PFSK-1 (cell line): Measurements from ENCODE around the gene WBP1L.

ENCODE experiments used
- FOXP2 ChIP-seq: optimal IDR thresholded peaks from 2 replicates; pipeline ENCODE3; 2011; ENCODE audit warnings: borderline replicate concordance, control low read depth, inconsistent platforms; ENCODE audit not compliant: insufficient read depth; ENCODE audit errors: extremely low read length, extremely low read depth
- POLR2AphosphoS5 ChIP-seq: IDR thresholded peaks from 2 replicates; pipeline ENCODE4 v1.6.1; 2012; ENCODE audit warnings: low read depth, mild to moderate bottlenecking, control low read depth, low read length, moderate library complexity
- SIN3A ChIP-seq: IDR thresholded peaks from 2 replicates; pipeline ENCODE4 v1.6.1; 2012; ENCODE audit warnings: mild to moderate bottlenecking, low read length, moderate library complexity, borderline replicate concordance; ENCODE audit not compliant: insufficient read depth
- TAF1 ChIP-seq: IDR thresholded peaks from 2 replicates; pipeline ENCODE4 v1.6.1; 2012; ENCODE audit warnings: low read length, control low read depth, borderline replicate concordance; ENCODE audit not compliant: insufficient read depth
- TF ChIP-seq, protein P1 (sequence below), 2 experiments: IDR thresholded peaks; 2 replicates each; pipeline versions ENCODE4 v1.6.1 to v1.8.0; 2011 to 2012; ENCODE audit warnings: low read depth in 2 of 2, low read length in 2 of 2, control low read depth in 1 of 2, inconsistent platforms in 1 of 2, mild to moderate bottlenecking in 1 of 2, moderate library complexity in 1 of 2; ENCODE audit not compliant: insufficient read depth in 1 of 2

WBP1L gene

DNA sequence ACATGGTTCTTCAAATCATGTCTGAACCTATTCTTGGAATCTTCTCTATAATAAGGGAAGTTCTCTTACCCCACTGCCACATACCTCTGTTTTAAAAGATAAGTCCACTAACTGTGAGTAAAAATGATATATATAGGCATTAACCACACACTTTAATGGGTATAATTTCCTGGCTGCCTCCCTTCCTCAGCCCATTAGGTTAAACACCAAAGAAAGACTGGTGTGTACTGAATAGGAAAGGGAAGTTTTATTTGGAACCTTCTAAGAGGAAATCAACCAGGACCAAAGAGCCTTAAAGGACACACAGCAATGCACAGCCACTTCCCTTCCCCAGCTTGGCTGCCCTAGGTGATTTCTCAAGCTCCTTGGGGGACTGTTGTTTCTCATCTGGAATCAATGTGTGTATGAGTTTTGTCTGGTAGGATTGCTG is 5.0 kb upstream of the WBP1L start:
- TF ChIP-seq FOXP2 (no peak), POLR2AphosphoS5 (no peak), TAF1 (no peak), SIN3A (no peak)
- TF ChIP-seq, protein P1, sequence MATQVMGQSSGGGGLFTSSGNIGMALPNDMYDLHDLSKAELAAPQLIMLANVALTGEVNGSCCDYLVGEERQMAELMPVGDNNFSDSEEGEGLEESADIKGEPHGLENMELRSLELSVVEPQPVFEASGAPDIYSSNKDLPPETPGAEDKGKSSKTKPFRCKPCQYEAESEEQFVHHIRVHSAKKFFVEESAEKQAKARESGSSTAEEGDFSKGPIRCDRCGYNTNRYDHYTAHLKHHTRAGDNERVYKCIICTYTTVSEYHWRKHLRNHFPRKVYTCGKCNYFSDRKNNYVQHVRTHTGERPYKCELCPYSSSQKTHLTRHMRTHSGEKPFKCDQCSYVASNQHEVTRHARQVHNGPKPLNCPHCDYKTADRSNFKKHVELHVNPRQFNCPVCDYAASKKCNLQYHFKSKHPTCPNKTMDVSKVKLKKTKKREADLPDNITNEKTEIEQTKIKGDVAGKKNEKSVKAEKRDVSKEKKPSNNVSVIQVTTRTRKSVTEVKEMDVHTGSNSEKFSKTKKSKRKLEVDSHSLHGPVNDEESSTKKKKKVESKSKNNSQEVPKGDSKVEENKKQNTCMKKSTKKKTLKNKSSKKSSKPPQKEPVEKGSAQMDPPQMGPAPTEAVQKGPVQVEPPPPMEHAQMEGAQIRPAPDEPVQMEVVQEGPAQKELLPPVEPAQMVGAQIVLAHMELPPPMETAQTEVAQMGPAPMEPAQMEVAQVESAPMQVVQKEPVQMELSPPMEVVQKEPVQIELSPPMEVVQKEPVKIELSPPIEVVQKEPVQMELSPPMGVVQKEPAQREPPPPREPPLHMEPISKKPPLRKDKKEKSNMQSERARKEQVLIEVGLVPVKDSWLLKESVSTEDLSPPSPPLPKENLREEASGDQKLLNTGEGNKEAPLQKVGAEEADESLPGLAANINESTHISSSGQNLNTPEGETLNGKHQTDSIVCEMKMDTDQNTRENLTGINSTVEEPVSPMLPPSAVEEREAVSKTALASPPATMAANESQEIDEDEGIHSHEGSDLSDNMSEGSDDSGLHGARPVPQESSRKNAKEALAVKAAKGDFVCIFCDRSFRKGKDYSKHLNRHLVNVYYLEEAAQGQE (IDR thresholded peaks at IDR 0.05; ENCODE audit: insufficient read depth in 1 of 2, low read depth in 2 of 2, low read length in 2 of 2) = no peak

DNA sequence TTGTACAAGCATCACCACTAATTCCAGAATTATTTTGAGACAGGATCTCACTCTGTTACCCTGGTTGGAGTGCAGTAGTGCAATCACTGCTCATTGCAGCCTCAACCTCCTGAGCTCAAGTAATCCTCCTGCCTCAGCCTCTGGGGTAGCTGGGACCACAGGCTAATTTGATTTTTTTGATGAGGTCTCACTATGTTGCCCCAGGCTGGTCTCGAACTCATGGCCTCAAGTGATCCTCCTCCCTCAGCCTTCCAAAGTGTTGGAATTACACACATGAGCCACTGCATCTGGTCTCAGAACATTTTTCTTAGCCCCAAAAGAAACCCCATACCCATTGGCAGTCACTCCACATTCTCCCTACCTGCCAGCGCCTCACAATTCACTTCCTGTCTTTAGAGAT is 3.5 kb upstream of the WBP1L start:
- no peak for TF ChIP-seq FOXP2

DNA sequence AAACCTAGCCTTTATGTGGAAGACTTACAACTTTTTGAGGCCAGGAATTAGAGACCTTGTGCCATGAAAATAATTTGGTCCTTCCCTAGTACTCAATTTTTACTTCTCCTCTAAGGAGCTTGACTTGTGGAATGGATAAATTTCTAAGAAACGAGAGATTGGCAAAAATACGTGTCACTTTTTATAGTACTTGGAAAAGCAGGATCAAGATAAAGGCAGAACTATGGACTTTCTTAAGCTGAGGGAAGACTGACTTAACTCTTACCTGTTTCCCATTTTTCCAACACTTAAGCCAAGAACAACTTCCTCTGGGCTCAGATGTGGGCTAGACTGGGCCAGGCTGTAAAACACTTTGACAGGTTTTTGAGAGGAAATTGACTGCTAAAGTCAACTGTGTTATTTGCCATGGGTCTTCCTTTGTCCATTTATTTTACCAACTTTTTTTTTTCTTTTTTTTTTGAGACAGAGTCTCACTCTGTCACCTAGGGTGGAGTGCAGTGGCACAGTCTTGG is 2.0 kb upstream of the WBP1L start:
- TF ChIP-seq FOXP2 (no peak), POLR2AphosphoS5 (no peak)
- TF ChIP-seq, protein P1 (IDR thresholded peaks at IDR 0.05; ENCODE audit: insufficient read depth in 1 of 2, low read depth in 2 of 2, low read length in 2 of 2) = no peak

DNA sequence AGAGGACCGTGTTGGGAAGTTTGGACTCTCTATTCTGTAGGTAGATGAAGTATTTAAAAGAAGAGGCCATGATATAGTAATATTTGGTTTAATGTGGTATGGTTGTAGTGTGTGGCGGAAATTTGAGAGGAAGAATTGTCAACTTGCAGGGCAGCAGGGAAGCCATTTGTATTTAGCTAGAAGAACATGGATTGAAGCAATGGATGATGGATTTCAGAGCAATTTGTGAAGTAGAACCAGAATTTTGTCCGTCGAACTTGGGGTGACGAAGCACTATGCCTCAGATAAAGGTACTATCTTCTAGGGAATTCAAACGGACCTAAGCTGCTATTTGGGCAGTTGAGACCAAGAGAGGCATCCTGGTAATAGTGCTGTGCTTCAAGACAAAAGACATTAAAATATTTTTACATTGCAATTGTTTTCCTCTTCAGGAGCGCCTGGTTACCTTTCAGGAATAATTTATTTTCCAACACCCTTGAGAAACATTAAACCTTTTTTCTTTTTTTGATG is 615 bp upstream of the WBP1L start:
- TF ChIP-seq TAF1 (no peak), POLR2AphosphoS5 (no peak), FOXP2 (no peak), SIN3A (no peak)
- TF ChIP-seq, protein P1 (IDR thresholded peaks at IDR 0.05; ENCODE audit: insufficient read depth in 1 of 2, low read depth in 2 of 2, low read length in 2 of 2) = no peak

DNA sequence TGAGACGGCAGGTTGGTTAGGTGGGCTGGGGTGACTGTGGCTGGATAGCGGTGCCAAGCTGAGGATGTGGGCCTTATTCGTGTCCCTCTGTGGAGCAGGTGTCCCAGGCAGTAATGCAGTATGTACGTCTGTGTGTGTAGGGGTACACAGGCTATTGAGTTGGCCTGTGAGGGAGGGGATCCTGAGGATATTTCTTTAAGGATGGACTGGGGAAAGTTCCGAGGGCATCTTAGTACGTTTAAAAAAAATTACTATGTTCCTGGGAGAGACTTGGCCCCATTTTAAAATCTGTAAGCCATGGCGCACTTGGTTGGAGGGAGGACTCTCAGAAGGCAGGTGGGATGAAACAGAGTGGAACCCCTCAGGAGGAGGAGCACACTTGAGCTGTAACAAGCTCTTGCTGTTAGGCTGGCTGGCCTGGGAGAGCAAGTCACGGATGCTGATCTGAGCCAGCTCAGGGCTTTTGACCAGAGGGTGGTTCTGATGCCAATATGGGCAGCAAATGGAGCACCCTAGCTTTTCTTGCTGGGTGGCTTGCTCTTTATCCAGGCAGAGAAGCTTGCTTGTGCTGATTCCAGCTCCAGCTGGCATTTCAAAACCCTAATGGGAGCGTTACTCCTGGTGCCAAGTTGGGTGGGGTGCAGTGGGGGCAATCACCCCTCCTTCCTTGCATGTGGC is 765 bp downstream of the WBP1L start:
- TF ChIP-seq, protein P1 (IDR thresholded peaks at IDR 0.05; ENCODE audit: insufficient read depth in 1 of 2, low read depth in 2 of 2, low read length in 2 of 2) = no peak
- TF ChIP-seq SIN3A = no peak
- TF ChIP-seq POLR2AphosphoS5 = no peak
- TF ChIP-seq FOXP2 = no peak
- TF ChIP-seq TAF1 = no peak
